DOHH2 (cell line): ENCODE measurements around the gene ZBTB7C.

ENCODE experiments used
- EZH2phosphoT487 ChIP-seq: fragments of 200-600 bp; sonication (generic); IDR thresholded peaks from 2 replicates; pipeline ENCODE4 v1.6.1; 2017; ENCODE audit warnings: borderline replicate concordance, mild to moderate bottlenecking, antibody characterized with exemption, low read length, moderate library complexity, mixed read lengths
- TF ChIP-seq, protein P1 (sequence below): fragments of 200-600 bp; sonication (generic); IDR thresholded peaks from one replicate; pipeline ENCODE4 v1.5.1; 2014; ENCODE audit warnings: antibody characterized with exemption, mild to moderate bottlenecking, low read depth, low read length; ENCODE audit not compliant: poor library complexity, severe bottlenecking

DNA sequence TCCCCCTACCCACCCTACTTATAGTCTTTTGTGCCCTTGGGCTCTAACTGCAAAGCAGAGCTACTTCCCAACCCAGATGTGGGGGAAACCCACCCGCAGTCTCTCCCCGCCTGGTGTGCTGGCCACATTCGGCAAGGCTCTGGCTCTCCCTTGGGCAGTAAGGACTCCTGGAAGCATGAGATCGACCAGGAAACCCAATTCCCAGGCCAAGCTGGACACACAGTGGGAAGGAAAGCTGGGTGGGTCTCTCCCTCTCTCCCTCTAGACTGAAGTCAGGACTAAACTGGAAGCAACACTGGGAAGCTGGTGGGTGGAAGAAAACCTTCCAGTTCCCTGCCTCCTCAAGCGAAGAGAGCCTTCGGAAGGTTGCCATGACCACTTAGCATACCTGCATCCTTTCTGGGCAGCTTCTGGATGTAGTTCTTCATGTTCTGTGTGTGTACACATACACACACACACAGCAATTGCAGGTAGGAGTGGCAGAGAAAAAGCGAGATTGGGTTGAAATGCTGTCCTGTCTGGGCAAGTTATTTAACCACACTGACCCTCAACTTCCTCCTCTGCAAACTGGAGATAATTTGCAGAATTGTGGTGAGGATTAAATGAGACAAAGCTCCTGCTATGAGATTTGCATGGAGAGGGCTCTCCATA, 33.9 kb downstream of the ZBTB7C start:
- TF ChIP-seq, protein P1, sequence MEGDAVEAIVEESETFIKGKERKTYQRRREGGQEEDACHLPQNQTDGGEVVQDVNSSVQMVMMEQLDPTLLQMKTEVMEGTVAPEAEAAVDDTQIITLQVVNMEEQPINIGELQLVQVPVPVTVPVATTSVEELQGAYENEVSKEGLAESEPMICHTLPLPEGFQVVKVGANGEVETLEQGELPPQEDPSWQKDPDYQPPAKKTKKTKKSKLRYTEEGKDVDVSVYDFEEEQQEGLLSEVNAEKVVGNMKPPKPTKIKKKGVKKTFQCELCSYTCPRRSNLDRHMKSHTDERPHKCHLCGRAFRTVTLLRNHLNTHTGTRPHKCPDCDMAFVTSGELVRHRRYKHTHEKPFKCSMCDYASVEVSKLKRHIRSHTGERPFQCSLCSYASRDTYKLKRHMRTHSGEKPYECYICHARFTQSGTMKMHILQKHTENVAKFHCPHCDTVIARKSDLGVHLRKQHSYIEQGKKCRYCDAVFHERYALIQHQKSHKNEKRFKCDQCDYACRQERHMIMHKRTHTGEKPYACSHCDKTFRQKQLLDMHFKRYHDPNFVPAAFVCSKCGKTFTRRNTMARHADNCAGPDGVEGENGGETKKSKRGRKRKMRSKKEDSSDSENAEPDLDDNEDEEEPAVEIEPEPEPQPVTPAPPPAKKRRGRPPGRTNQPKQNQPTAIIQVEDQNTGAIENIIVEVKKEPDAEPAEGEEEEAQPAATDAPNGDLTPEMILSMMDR, result no peak
- TF ChIP-seq EZH2phosphoT487, result no peak
